ENCODE results near the gene GOLGA6L4.
"Not testable (repeated sequence)": the region's sequence is repeated elsewhere in the genome, so short reads cannot be mapped to it uniquely, and the experiment has no call there.

Gene GOLGA6L4

GRCh38 chr15:84235573-84235972 lies at the start of gene GOLGA6L4:
TSS of gene GOLGA6L4 (plus strand) at chr15:84235773. CDS start at chr15:84235835, 62 bp downstream.
- DNase-seq (ENCODE audit: low read depth in 2 of 2) = not testable (repeated sequence)

GRCh38 chr15:84192982-84193381 lies 42.6 kb upstream of the GOLGA6L4 start:
- DNase-seq (ENCODE audit: low read depth in 2 of 2) = not testable (repeated sequence)

GRCh38 chr15:84195603-84196002 lies 40.0 kb upstream of the GOLGA6L4 start:
- not testable (repeated sequence) for DNase-seq (ENCODE audit: low read depth in 2 of 2)

- DNase-seq (ENCODE audit: low read depth in 2 of 2) = not testable (repeated sequence)
These were observed 38.9 kb upstream of the GOLGA6L4 start for GRCh38 chr15:84196530-84197188.

GRCh38 chr15:84199865-84200264 lies 35.7 kb upstream of the GOLGA6L4 start:
- not testable (repeated sequence) for DNase-seq (ENCODE audit: low read depth in 2 of 2)

GRCh38 chr15:84246441-84246840 lies 10.9 kb downstream of the GOLGA6L4 start:
- not testable (repeated sequence) for DNase-seq (ENCODE audit: low read depth in 2 of 2)
